Lower lobe of right lung (tissue), 2 donors: ENCODE data around the gene CDKL1. TPM values are rescaled to one million over a fixed set of nuclear protein-coding genes. Genes with fewer than 3 reads are reported as not detected.

Source experiments
- ATAC-seq, 2 donors: fragments of 200-7000 bp; cut with Tn5 transposase; one replicate each; pipeline ENCODE4 v1.9.1; 2020 to 2022; ENCODE audit warnings: mild to moderate bottlenecking in 2 of 2, moderate library complexity in 2 of 2
- DNase-seq: peaks from one replicate; pipeline ENCODE4 v3.0.0-alpha.2; 2020
- H3K27ac ChIP-seq: fragments of 200-600 bp; one replicate; pipeline ENCODE4 v1.8.0; 2022
- H3K27me3 ChIP-seq: fragments of 200-600 bp; one replicate; pipeline ENCODE4 v1.8.0; 2022; ENCODE audit warnings: low read depth
- H3K36me3 ChIP-seq: fragments of 200-600 bp; one replicate; pipeline ENCODE4 v1.8.0; 2022; ENCODE audit warnings: mild to moderate bottlenecking
- H3K4me1 ChIP-seq: fragments of 200-600 bp; one replicate; pipeline ENCODE4 v1.8.0; 2022
- H3K4me3 ChIP-seq: fragments of 200-600 bp; one replicate; pipeline ENCODE4 v1.8.0; 2022; ENCODE audit warnings: mild to moderate bottlenecking
- H3K9me3 ChIP-seq: fragments of 200-600 bp; one replicate; pipeline ENCODE4 v1.8.0; 2022
- CTCF ChIP-seq: fragments of 200-600 bp; IDR thresholded peaks from one replicate; pipeline ENCODE4 v1.8.0; 2022; ENCODE audit warnings: antibody characterized with exemption, mild to moderate bottlenecking
- intact Hi-C: fragments of 100-400 bp; cut with DNase I; formaldehyde crosslinking; loops from one replicate; pipeline ENCODE4 v1.11.0; 2022
- total RNA-seq: library from RNA; stranded (reverse); fragmentation: NEBNext Ultra II Directional; extraction: Animal tissue kit (Norgen Biotek cat#: 25700); gene quantifications from one replicate; pipeline ENCODE4 v1.2.1, GENCODE V29; 2021
- donor health status: DM: no; HTN: yes; CAD: no; lungs with severe emphysema.

Gene CDKL1
- total RNA-seq, 1 donor from 2014 or later = 25.3 TPM

DNA sequence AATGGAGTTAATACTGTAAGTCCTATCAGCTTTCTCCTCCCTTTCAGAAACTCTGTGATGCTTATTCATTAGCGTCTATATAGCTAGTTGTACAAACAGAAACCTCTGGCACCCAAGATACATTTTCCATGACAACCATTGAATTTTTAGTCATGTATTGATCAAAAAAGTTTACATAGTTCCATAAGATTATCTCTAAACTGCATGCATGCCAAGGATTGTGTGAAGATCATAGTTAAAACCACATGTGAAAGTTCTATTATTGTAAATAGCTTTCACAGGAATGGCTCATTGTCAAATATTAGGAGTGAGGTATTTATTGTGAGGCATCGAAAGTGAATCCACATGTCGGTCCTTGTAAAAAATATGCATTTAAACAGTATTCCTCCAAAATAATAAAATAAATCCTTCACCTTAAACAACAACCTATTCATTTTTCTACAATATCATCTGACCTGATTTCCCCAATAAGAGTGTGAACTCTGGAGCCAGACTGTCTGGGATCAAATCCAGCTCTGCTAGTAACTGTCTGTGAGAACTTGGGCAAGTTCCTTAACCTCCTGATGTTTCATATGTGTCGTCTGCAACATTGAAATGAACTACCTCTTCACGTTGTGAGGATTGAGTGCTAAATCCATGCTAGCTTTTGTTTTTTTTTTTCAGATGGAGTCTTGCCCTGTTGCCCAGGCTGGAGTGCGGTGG is 10.6 kb upstream of the CDKL1 start:
- DNase-seq (no peak), ATAC-seq (no peak)
- Histone ChIP-seq H3K4me3 (no peak overlapping the region), H3K27ac (no peak overlapping the region), H3K9me3 (no peaks in the 10 kb centered on the region), H3K4me1 (no peaks in the 10 kb centered on the region), H3K27me3 (no peaks in the 10 kb centered on the region), H3K36me3 (no peaks in the 10 kb centered on the region)
- intact Hi-C loops = no loop called here
- no peak for TF ChIP-seq CTCF

DNA sequence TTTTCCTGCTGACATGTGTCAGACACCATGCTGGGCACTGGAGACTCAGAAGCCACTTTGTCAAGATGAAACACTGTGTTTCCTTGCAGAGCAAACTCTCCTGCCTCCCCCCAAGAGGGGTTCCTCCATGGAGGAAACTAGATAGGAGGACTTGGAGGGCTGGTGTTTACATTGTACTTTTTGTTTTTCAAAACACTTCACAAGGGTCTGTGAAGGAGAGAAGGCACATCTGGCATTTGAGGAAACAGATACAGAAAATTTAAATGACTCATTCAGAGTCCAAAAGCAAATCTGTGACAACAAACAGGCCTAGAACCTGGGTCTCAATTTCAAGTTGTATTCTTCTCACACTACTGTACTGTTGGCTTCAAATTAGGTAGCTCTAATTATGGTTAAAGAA is 6.7 kb upstream of the CDKL1 start:
- no peak overlapping the region for H3K27ac ChIP-seq
- no peaks in the 10 kb centered on the region for H3K36me3 ChIP-seq
- no peaks in the 10 kb centered on the region for H3K4me1 ChIP-seq
- no peak for TF ChIP-seq CTCF
- no peaks in the 10 kb centered on the region for H3K9me3 ChIP-seq
- no peak overlapping the region for H3K4me3 ChIP-seq
- intact Hi-C loops = no loop called here
- ATAC-seq = peak in 1 of 2 donors; percentile 39
- DNase-seq = no peak
- H3K27me3 ChIP-seq = no peaks in the 10 kb centered on the region

DNA sequence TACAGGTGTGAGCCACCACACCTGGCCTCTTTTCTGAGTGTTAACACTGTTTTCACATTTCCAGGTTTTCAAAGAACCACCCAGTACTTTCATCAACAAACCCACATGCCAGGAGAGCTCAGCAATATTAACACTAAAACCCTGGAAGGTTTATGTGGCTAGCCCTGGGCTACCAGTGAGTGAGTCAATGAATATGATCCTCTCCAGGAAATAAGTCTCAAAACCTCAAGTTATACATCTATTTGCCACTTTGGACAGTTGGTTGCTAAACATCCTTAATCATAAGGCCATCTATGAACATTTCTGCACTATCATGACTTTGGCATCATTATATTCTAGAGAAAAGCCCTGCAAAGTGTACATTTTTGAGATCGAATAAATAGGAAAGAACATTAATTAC is 6.3 kb upstream of the CDKL1 start:
- Histone ChIP-seq H3K9me3 (no peaks in the 10 kb centered on the region), H3K4me3 (no peak overlapping the region), H3K27ac (no peak overlapping the region), H3K27me3 (no peaks in the 10 kb centered on the region), H3K36me3 (no peaks in the 10 kb centered on the region), H3K4me1 (peaks cover under 1% of the 10 kb centered on the region)
- DNase-seq (no peak), ATAC-seq (no peak)
- no peak for TF ChIP-seq CTCF
- intact Hi-C loops = no loop called here

- Histone ChIP-seq H3K36me3 (no peaks in the 10 kb centered on the region), H3K27ac (no peak overlapping the region), H3K4me1 (peaks cover 16% of the 10 kb centered on the region), H3K27me3 (no peaks in the 10 kb centered on the region), H3K9me3 (no peaks in the 10 kb centered on the region), H3K4me3 (no peak overlapping the region)
- ATAC-seq (no peak), DNase-seq (no peak)
- no peak for TF ChIP-seq CTCF
- intact Hi-C loops = no loop called here
Measured at GRCh38 chr14:50400461-50400860, 3.8 kb upstream of the CDKL1 start.

DNA sequence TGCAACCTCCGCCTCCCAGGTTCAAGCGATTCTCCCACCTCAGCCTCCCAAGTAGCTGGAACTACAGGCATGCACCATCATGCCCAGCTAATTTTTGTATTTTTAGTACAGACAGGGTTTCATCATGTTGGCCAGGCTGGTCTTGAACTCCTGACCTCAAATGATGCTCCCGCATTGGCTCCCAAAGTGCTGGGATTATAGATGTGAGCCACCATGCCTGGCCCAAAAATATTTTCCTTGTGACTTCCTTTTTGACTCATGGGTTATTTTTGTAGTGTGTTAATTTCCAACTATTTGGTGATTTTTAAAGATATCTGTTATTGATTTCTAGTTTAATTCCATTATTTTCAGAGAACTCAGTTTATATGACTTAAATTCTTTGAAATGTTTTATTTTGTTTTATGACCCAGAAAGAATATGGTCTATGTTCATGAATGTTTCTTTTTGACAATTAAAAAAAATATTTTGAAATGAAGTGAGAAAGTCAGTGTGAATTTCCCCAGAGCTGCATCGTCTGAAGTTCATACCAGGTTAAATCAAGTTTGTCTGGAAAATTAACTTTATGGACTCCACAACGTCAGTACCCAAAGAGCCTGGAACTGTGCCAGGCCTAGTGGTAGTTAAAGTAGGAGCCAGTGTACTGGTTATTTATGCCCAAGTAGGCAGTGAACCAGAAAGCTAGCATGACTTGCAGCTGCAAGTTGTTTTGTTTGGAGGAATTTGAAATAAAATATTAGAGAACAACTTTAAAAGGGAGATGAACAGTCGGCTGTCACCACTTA is 2.8 kb upstream of the CDKL1 start:
- intact Hi-C loops = no loop called here
- H3K27me3 ChIP-seq = no peaks in the 10 kb centered on the region
- TF ChIP-seq CTCF = no peak
- no peak for ATAC-seq
- DNase-seq = no peak
- no peak overlapping the region for H3K4me3 ChIP-seq
- peaks cover 26% of the 10 kb centered on the region for H3K4me1 ChIP-seq
- no peaks in the 10 kb centered on the region for H3K9me3 ChIP-seq
- no peaks in the 10 kb centered on the region for H3K36me3 ChIP-seq
- no peak overlapping the region for H3K27ac ChIP-seq
